Measurements from ENCODE around the gene MYL5.

DNA sequence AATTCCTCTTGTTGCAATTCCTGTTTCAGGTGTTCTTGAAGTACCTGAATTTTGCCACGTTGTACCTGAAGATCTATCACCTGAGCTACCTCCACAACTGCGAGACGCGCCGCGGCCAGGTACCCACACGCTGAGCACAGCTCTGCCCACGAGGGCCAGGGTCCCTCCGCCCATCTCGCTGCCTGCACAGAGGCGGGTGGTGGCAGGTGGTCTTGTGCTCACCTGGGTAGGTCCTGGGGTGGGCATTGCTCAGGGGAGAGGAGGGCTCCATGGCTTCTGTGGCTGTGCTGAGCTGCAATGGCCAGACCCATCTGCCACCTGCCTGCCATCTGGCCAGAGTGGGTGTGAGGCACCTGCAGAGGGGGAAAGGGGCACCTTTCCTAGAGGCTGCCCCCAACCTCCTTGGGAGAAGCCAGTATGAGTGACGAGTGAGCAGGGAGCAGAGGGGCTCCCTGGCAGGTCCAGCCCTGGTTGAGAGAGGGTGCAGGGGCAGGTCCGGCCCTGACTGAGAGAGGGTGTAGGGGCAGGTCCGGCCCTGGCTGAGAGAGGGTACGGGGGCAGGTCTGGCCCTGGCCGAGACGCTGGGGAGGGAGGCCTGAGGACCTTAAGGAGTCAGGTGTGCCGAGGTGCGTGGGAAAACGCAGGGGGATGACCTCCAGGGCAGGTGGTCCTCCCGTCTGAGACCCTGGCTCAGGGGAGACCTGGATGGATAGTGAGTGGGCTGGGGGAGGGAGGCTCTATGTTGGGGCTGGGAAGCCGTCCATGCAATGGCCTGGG lies 38.3 kb upstream of the MYL5 start:
- TF ChIP-seq, protein P1, sequence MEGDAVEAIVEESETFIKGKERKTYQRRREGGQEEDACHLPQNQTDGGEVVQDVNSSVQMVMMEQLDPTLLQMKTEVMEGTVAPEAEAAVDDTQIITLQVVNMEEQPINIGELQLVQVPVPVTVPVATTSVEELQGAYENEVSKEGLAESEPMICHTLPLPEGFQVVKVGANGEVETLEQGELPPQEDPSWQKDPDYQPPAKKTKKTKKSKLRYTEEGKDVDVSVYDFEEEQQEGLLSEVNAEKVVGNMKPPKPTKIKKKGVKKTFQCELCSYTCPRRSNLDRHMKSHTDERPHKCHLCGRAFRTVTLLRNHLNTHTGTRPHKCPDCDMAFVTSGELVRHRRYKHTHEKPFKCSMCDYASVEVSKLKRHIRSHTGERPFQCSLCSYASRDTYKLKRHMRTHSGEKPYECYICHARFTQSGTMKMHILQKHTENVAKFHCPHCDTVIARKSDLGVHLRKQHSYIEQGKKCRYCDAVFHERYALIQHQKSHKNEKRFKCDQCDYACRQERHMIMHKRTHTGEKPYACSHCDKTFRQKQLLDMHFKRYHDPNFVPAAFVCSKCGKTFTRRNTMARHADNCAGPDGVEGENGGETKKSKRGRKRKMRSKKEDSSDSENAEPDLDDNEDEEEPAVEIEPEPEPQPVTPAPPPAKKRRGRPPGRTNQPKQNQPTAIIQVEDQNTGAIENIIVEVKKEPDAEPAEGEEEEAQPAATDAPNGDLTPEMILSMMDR (conservative IDR thresholded peaks at IDR 0.05; ENCODE audit: low read depth, low read length) = no peak
- TF ChIP-seq RCOR1 (IDR thresholded peaks at IDR 0.05; ENCODE audit: insufficient replicate concordance, low read length) = no peak
- no peak for TF ChIP-seq POLR2A (IDR thresholded peaks at IDR 0.05; ENCODE audit: low read depth, low read length)

Measured in IMR-90 (cell line).